NCI-H1694 (cell line): ENCODE results near the gene FBXW4.

Experiments
- DNase-seq: peaks from one replicate; lab custom pipeline; 2025; lab: John Stamatoyannopoulos, UW

Gene FBXW4

GRCh38 chr10:101696632-101697031 is 1.7 kb upstream of the FBXW4 start:
- no peak for DNase-seq

- no peak for DNase-seq
Observed at GRCh38 chr10:101695404-101695890, 477 bp upstream of the FBXW4 start.

GRCh38 chr10:101693978-101694673 is 844 bp downstream of the FBXW4 start:
- no peak for DNase-seq

- DNase-seq: no peak
Observed at GRCh38 chr10:101693651-101693977, 1.4 kb downstream of the FBXW4 start.

DNA sequence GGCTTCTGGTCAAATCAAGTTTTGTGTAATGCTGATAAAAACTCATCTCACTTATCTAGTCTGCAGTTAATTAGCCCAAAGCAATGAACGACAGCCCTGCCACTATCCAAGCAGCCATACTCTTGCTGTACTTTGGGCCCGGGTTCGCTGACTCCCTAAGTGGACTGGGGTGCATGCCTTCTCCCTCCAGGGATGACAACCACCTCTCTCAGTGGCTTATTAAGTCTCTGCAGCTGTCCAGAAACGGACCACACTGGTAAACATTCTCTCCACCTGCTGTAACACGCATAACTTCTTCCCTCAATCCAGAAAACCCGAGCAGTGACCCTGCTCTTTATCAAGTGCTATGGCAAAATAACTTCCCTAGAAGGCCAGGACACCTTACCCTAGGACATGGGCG is 3.9 kb downstream of the FBXW4 start:
- DNase-seq: no peak

DNA sequence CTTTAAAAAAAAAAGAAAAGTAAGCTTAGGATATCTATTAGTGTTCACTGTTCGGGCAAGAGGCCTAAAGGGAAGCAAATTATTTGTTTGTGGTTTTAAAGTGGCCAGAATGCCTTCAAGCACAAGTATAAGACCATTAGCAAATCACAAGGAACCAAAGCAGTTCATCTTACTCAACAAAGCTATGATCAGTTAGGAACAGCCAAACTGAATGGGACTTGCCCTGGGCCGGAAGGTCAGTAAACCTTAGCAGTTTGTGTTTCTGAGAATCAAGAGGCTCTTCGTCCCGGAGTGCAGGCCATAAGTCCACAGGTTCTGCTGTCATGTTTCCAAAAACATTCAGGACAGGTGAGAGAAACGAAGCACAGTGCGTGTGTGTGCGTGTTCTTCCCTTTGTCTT is 4.5 kb downstream of the FBXW4 start:
- no peak for DNase-seq

DNA sequence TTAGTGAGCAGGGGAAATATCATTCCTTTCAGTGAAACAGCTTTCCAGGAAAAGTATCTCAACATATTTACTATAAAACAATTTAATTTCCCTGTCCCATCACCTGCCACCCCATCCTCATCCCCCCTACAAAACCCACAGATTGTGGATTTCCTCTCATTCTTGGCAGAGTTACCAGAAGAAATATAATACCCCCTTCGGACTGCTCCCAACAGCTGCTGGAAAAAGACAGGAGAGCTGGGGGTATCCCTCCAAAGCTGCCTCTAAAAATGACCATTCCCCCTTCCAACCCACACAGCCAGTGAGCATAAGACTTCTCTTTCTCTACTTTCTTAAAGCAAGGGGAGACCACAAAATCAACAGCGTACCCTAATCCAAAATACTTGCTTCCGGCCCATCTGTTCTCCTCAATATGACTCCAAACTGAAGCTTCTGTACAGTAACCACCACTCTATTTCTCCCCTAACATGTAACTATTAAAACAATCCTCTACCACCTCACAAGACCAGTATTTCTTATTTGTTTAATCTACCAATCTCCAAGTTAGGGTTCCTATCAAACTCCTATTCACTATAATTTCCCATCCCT is 7.8 kb downstream of the FBXW4 start:
- DNase-seq: peak; percentile 14

DNA sequence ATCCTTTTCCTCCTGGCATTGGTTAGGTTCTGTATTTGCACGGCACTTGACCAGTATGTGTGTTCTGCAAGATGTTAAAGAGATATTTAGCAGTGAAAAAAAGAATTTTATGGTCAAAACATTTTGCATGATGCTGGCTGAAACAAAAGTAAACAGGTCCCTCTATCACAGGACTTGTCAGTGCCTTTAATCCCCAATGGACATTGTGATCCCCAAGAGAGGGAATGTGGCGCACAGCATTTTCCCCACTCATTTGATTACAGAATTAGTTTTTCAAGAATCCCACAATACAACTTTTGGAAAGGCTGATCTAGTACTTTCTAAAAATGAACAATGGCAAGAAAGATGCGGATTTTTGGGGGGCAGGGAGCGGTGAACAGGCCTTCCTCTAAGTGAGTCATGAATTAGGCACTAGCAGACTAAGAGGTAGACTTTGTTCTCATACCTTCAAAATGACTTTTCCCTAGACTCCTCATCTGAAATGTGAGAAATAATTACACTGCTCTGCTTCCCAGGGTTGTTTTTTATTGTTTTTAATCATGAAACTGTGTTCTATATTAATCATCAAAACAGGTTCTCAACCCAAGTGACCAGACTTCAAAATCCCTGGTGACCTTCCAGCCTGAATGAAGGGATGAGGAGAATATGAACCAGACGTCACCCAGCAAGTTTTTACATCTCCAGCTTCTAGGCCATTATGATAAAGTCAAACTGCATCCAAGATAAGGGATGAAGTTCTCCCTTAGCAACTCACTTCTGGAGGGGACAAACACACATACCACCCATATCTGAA is 8.6 kb downstream of the FBXW4 start:
- no peak for DNase-seq

GRCh38 chr10:101684782-101685181 is 10.2 kb downstream of the FBXW4 start:
- no peak for DNase-seq

GRCh38 chr10:101683276-101683675 is 11.7 kb downstream of the FBXW4 start:
- no peak for DNase-seq

GRCh38 chr10:101682172-101682825 is 12.7 kb downstream of the FBXW4 start:
- no peak for DNase-seq

DNA sequence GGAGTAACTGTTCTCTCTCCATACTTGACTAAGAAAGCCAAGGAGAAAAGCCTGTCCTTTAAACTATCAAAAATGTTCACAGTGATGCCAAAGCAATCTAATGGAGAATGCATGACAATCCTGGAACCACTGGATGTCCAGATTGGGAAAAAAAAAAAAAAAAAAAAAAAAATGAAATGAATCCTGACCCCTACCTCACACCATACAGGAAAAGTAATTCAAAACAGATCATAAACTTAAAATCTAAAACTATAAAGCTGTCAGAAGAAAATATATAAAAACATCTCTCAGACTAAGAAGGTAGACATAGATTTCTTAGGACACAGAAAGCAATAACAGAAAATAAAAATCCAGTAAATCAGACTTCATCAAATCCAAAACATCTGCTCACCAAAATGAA is 18.4 kb downstream of the FBXW4 start:
- DNase-seq: no peak

GRCh38 chr10:101675115-101675514 is 19.9 kb downstream of the FBXW4 start:
- no peak for DNase-seq

- no peak for DNase-seq
Observed at GRCh38 chr10:101672536-101672935, 22.4 kb downstream of the FBXW4 start.

- DNase-seq: no peak
Observed at GRCh38 chr10:101671453-101671852, 23.5 kb downstream of the FBXW4 start.

DNA sequence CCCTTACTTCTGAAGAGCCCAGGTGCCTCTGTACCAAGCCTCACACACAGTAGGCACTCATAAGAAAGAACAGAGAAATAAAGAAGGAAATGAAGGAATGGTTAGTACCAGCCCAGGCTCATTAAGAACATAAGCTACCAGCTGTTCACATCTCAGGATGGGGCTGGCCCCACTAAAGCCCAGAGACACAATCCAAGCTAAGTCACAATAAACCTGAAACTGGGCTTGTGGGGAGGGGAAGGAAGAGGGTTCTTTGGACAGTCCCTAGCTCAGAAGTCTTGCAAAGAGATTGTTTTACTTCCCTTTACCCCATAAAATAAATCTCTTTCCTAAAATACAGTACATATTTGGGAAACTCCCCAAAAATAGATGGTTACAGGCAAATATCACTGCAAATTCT is 24.3 kb downstream of the FBXW4 start:
- DNase-seq: no peak

- no peak for DNase-seq
Observed at GRCh38 chr10:101669181-101669580, 25.8 kb downstream of the FBXW4 start.

- DNase-seq: no peak
Observed at GRCh38 chr10:101668566-101668965, 26.4 kb downstream of the FBXW4 start.

DNA sequence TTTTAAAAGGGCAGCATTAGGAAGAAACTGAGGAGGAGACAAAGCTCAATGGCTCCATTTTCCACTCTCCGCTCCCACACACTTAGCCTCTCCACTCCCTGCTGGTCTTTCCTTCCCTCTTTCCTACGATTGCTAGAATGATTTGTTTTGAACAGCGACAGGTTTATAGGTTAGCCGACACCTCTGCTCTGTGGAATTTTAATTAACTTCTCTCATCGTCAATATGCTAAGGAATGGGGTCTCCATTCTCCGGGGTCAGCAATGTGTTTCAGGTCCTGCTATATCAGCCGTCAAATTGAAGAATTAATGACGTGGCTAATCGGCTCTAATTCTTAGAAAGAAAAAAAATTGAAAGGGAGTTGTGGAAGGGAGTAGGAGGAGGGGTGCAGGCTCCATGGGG is 28.9 kb downstream of the FBXW4 start:
- DNase-seq: no peak

- DNase-seq: no peak
Observed at GRCh38 chr10:101663097-101663496, 31.9 kb downstream of the FBXW4 start.

GRCh38 chr10:101660256-101660655 is 34.7 kb downstream of the FBXW4 start:
- no peak for DNase-seq

DNA sequence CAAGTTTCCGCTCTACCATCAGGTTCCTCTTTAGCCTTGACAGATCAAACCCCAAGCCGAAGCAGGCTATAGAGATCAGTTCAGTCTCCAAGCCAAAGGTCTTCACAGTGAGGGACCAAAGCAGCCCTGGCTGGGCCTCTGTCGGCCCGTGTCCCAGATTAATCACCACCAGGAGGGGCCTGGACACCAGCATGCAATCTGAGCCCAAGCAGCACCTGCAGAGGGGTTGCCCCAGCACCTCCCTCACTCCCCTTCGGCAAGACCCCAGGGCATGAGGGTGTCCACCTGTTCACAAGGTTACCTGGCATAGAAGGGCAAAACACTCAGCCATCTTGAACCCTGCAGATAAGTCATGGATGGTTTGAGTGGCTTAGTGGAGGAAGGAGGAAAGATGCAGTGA is 36.0 kb downstream of the FBXW4 start:
- DNase-seq: no peak

DNA sequence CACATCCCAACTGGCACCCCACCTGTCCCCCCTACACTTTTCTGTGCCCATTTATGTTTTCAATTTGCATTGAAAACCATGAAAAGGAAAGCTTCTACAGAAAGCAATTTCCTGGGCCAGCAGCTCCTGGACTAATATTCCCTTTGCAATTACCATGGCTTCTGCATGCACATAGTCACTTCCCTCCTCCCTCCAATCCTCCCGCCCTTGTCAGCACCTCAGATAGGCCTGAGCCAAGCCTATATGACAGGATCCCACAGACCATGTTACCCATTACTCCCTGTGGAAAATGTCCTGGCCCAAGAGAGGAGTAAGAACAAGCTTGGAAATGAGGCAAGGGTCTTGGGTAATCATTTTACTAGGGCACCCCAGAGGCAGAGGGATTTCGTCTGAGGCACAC is 38.1 kb downstream of the FBXW4 start:
- no peak for DNase-seq
